PC-3 (cell line): ENCODE data around the gene ERH.

Source experiments
- EZH2 ChIP-seq: fragments of 300-600 bp; sonication (generic); IDR thresholded peaks from one replicate; pipeline ENCODE4 v1.6.1; 2017; ENCODE audit warnings: antibody characterized with exemption, mild to moderate bottlenecking, low read length; ENCODE audit not compliant: unreplicated experiment
- EZH2phosphoT487 ChIP-seq: fragments of 300-600 bp; sonication (generic); IDR thresholded peaks from 2 replicates; pipeline ENCODE4 v1.6.1; 2018; ENCODE audit warnings: mild to moderate bottlenecking, antibody characterized with exemption, low read length, borderline replicate concordance
- TF ChIP-seq, protein P1 (sequence below): fragments of 300-600 bp; sonication (generic); conservative IDR thresholded peaks from 2 replicates; pipeline ENCODE4 v1.5.1; 2017; ENCODE audit warnings: antibody characterized with exemption, low read depth, mild to moderate bottlenecking, low read length

DNA sequence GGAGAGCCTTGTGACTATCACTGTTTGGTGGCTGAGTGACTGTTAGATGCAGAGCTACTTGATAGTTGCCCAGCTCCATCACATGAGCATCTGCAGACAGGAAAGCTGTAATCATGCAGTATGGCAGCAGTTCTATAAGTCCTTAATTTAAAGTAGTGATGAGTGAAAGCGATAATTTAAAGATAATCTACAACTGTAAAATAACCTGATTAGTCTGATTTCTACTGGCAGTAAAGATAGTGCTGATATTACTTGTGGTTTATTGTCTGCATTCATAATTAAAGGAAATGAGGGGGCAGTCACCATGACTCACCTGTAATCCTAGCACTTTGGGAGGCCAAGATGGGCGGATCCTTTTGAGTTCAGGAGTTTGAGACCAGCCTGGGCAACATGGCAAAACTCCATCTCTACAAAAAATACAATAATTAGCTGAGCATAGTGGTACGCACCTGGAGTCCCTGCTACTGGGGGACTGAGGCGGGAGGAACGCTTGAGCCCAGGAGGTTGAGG, 45.3 kb upstream of the ERH start:
- TF ChIP-seq, protein P1, sequence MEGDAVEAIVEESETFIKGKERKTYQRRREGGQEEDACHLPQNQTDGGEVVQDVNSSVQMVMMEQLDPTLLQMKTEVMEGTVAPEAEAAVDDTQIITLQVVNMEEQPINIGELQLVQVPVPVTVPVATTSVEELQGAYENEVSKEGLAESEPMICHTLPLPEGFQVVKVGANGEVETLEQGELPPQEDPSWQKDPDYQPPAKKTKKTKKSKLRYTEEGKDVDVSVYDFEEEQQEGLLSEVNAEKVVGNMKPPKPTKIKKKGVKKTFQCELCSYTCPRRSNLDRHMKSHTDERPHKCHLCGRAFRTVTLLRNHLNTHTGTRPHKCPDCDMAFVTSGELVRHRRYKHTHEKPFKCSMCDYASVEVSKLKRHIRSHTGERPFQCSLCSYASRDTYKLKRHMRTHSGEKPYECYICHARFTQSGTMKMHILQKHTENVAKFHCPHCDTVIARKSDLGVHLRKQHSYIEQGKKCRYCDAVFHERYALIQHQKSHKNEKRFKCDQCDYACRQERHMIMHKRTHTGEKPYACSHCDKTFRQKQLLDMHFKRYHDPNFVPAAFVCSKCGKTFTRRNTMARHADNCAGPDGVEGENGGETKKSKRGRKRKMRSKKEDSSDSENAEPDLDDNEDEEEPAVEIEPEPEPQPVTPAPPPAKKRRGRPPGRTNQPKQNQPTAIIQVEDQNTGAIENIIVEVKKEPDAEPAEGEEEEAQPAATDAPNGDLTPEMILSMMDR = no peak
- TF ChIP-seq EZH2 = no peak
- TF ChIP-seq EZH2phosphoT487 = no peak
